Stomach (tissue), 9 donors: ENCODE data around the gene NRAP. TPM values are rescaled to one million over a fixed set of nuclear protein-coding genes. Genes with fewer than 3 reads are reported as not detected.

ENCODE experiments used
- DNase-seq, 2 donors: peaks; one replicate each; pipeline versions ENCODE4 v3.0.0 to v3.0.0-alpha.2; 2013 to 2019
- H3K27ac ChIP-seq, 5 donors: fragments of 200-600 bp in 4 of 5; sonication (generic) in 4 of 5; one replicate each; pipeline ENCODE4 v1.5.1; 2013 to 2019; ENCODE audit warnings: mild to moderate bottlenecking in 1 of 5, moderate library complexity in 1 of 5
- H3K27me3 ChIP-seq, 3 donors: fragments of 200-600 bp; sonication (generic); one replicate each; pipeline ENCODE4 v1.5.1; 2017 to 2019; ENCODE audit warnings: mixed run types in 1 of 3
- H3K36me3 ChIP-seq, 4 donors: fragments of 200-600 bp; sonication (generic); 1 replicate in 3 of 4; 2 replicates in 1 of 4; pipeline ENCODE4 v1.5.1; 2016 to 2019
- H3K4me1 ChIP-seq, 4 donors: fragments of 200-600 bp; sonication (generic); one replicate each; pipeline ENCODE4 v1.5.1; 2016 to 2019
- H3K4me3 ChIP-seq, 4 donors: fragments of 200-600 bp; sonication (generic) in 3 of 4; one replicate each; pipeline ENCODE4 v1.5.1; 2016 to 2019; ENCODE audit warnings: mild to moderate bottlenecking in 1 of 4
- H3K9me3 ChIP-seq, 4 donors: fragments of 200-600 bp; sonication (generic); one replicate each; pipeline ENCODE4 v1.5.1; 2016 to 2019
- CTCF ChIP-seq, 7 experiments: fragments of 450-650 bp in 4 of 7; fragments of 200-600 bp in 3 of 7; sonication (generic) in 3 of 7; IDR thresholded peaks; one replicate each; pipeline ENCODE4 v1.5.1; 2016 to 2019; ENCODE audit warnings: antibody characterized with exemption in 7 of 7, control low read depth in 2 of 7, mild to moderate bottlenecking in 1 of 7
- EP300 ChIP-seq: sonication (generic); formaldehyde crosslinking; IDR thresholded peaks from one replicate; pipeline ENCODE4 v1.6.1; 2017; ENCODE audit warnings: antibody characterized with exemption
- POLR2A ChIP-seq, 4 donors: fragments of 450-650 bp; IDR thresholded peaks; one replicate each; pipeline ENCODE4 v1.6.1; 2016; ENCODE audit warnings: antibody characterized with exemption in 4 of 4, control low read depth in 2 of 4, mild to moderate bottlenecking in 1 of 4, moderate library complexity in 1 of 4
- POLR2AphosphoS5 ChIP-seq, 3 donors: sonication (generic); formaldehyde crosslinking; IDR thresholded peaks; one replicate each; pipeline ENCODE4 v1.6.1; 2016; ENCODE audit warnings: antibody characterized with exemption in 3 of 3
- WGBS, 5 donors: extraction: QIAGEN DNeasy Blood & Tissue Kit in 3 of 5; methylation state at CpG; one replicate each; pipeline versions ENCODE4 v1.1.5 to v1.1.7; 2013 to 2018; 5-methylcytosine and 5-hydroxymethylcytosine counted together
- intact Hi-C: fragments of 100-400 bp; cut with DNase I; formaldehyde crosslinking; loops from one replicate; pipeline ENCODE4 v1.15.1; 2023; ENCODE audit warnings: low total_unique reads
- polyA plus RNA-seq, 3 donors: library from polyadenylated mRNA; stranded (reverse); fragments of 200-250 nt; gene quantifications; one replicate each; pipeline ENCODE4 v1.2.3, GENCODE V29; 2013
- total RNA-seq, 5 donors: library from RNA; depleted of rRNA; stranded (reverse); fragments of >200 nt; gene quantifications; one replicate each; pipeline versions ENCODE4 v1.1.0 to v1.2.3, GENCODE V29; 2014 to 2016
- donor health status: healthy with polysubstance abuse.
- donor health status: Bipolar disorder and iron deficiency.
- donor health status: healthy.

Gene NRAP
- total and polyA plus RNA-seq, 8 donors, result 0.03 to 0.92 (median 0.19) TPM; not detected in 4

DNA sequence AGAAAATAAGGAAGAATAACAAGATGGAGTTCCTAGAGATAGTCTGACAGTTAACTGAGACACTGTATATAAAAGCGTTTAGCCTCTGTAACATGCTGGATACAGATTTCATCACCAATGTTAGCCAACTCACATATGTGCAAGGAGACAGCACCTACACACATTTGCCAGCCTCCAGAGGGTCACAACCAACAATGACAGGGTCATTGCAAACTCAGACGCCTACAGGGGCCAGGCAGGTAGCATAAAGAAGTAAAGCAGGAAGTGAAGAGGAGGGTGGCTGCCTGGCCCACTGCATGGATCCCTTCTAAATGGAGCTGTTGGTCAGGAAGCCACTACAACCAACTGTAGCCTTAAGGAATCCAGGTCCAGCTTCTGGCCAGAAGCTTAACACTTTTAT is 50.4 kb downstream of the NRAP start:
- TF ChIP-seq POLR2AphosphoS5 (IDR thresholded peaks at IDR 0.05), result no peak
- TF ChIP-seq POLR2A (IDR thresholded peaks at IDR 0.05), result no peak
- WGBS, 5 donors, result 79 to 87% (median 84%) methylated on average over 2 of the region's 2 CpGs
- peaks cover 0 to 14% (median 6%) of the 10 kb centered on the region in 4 donors for H3K4me1 ChIP-seq

DNA sequence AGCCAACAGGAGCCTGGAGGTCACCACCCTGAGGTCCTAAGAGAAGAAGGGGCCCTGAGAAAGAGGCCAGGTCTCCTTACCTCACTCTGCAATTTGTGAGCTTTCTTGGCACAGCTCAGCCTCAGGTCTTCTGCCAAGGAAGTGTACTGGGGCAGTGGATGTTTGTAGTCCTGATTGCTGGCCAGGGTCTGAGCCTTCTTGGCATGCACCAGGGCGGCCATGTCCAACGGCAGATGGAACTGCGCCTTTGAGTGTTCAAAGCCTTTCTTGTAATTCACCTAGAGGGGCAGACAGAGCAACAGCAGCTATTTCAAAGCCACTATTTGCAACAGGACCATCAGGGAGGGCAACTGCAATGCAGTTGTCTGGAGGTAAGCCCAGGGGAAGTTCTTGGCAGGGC is 51.7 kb downstream of the NRAP start:
- Histone ChIP-seq H3K36me3 (no peaks in the 10 kb centered on the region), H3K4me3 (no peak overlapping the region), H3K27ac (no peak overlapping the region), H3K4me1 (peaks cover 0 to 14% (median 6%) of the 10 kb centered on the region in 4 donors), H3K9me3 (no peaks in the 10 kb centered on the region), H3K27me3 (peaks cover 0 to 6% (median 6%) of the 10 kb centered on the region in 3 donors)
- intact Hi-C loops, result no loop called here
- DNase-seq, result peak in 1 of 2 donors; percentile 87
- WGBS, 5 donors, result 23 to 73% (median 55%) methylated on average over 3 of the region's 3 CpGs
- TF ChIP-seq POLR2A (IDR thresholded peaks at IDR 0.05), result no peak
- no peak for TF ChIP-seq CTCF (IDR thresholded peaks at IDR 0.05)
- TF ChIP-seq POLR2AphosphoS5 (IDR thresholded peaks at IDR 0.05), result no peak
- no peak for TF ChIP-seq EP300

More for the DNA sequence above, 50.4 kb downstream of the NRAP start:
- Histone ChIP-seq H3K4me3 (no peak overlapping the region), H3K27ac (no peak overlapping the region), H3K27me3 (peaks cover 0 to 16% (median 9%) of the 10 kb centered on the region in 3 donors), H3K36me3 (no peaks in the 10 kb centered on the region), H3K9me3 (no peaks in the 10 kb centered on the region)
- no peak for DNase-seq
- intact Hi-C loops, result no loop called here

DNA sequence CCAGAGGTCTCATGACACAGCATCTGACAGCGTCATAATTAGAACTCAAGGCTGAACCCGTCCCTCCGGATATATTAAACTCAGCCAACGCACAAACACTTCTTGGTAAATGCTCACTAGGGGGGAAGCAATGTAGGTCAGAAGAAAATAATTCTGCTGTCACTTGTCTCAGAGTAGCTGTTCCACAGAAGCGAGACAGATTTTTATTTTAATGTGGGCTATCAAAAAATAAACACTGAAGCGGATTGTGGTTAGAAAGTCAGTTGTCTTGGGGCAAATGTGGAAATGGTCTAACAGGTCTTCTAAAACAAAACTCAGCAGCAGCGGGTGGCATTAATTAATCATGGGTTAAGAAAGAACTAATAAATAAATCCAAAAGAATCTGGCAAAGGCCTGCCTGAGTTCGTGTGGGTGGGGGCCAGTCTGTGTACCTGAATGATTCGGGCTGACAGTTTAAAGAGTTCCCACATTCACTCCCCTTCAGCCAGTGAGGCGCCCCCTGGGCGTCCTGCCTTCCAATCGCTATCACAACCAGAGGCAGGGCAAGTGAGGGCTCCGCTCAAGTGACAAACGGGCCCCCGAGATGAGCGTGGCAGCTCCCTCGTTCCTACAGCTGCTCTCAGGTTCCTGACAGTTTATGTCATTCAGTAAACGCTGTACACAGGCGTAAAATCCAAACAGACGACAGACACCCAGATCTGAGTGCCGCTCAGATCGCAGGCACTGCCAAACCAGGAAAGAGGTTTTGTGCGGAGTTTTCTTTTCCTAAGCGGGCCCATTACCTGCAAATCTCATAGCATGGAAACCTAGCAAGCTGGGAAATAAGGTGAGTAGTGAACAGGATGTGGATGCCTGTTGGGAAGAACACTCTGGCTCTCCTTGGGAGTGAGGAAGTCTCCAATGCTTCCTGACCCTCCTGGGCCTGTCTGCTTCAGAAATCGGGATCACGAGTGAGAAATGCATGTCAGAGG is 52.9 kb downstream of the NRAP start:
- Histone ChIP-seq H3K27ac (no peak overlapping the region), H3K4me3 (no peak overlapping the region), H3K36me3 (no peaks in the 10 kb centered on the region), H3K9me3 (no peaks in the 10 kb centered on the region), H3K27me3 (peaks cover 0 to 6% (median 0%) of the 10 kb centered on the region in 3 donors), H3K4me1 (peaks cover 0 to 14% (median 6%) of the 10 kb centered on the region in 4 donors)
- TF ChIP-seq CTCF (IDR thresholded peaks at IDR 0.05) (no peak), POLR2A (IDR thresholded peaks at IDR 0.05) (no peak), POLR2AphosphoS5 (IDR thresholded peaks at IDR 0.05) (no peak), EP300 (no peak)
- 25 to 39% (median 33%) methylated on average over 26 of the region's 26 CpGs for WGBS, 5 donors
- DNase-seq, result peak in 1 of 2 donors; percentile 19
- intact Hi-C loops, result no loop called here

GRCh38 chr10:113609704-113610108 is 54.1 kb downstream of the NRAP start:
- H3K9me3 ChIP-seq, result no peaks in the 10 kb centered on the region
- no peaks in the 10 kb centered on the region for H3K36me3 ChIP-seq
- TF ChIP-seq EP300 (no peak), POLR2A (IDR thresholded peaks at IDR 0.05) (no peak), POLR2AphosphoS5 (IDR thresholded peaks at IDR 0.05) (no peak), CTCF (IDR thresholded peaks at IDR 0.05) (no peak)
- H3K4me1 ChIP-seq, result peaks cover 0 to 14% (median 6%) of the 10 kb centered on the region in 4 donors
- intact Hi-C loops, result no loop called here
- WGBS, 5 donors, result 59 to 74% (median 68%) methylated on average over 4 of the region's 4 CpGs
- no peak overlapping the region for H3K4me3 ChIP-seq
- no peak overlapping the region for H3K27ac ChIP-seq
- no peak for DNase-seq
- peaks cover 0 to 6% (median 0%) of the 10 kb centered on the region in 3 donors for H3K27me3 ChIP-seq
